ENCODE results near the gene NKX6-1.

Gene NKX6-1

DNA sequence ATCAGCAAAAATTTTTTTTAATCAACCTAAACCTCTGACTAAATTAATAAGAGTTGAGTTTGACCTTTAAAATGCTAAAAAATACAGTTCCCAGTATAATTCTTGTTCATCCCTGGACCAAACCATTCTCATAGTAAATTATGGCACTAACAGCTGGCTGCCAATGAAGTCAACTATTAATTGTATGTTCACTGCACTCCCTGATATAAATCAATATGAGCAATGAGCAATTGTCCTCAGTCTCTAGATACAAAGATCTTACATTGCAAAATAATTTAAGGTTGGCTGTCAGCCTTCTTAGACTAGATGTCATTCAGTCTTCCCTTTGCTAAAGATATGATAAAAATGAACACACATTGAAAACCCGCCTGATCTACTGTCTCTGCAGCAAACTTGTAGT lies 39.3 kb downstream of the NKX6-1 start:
- no peak overlapping the region for H3K4me3 ChIP-seq (ENCODE audit: low read length)
- no peak for DNase-seq (ENCODE audit: low read depth)
- TF ChIP-seq, protein P1, sequence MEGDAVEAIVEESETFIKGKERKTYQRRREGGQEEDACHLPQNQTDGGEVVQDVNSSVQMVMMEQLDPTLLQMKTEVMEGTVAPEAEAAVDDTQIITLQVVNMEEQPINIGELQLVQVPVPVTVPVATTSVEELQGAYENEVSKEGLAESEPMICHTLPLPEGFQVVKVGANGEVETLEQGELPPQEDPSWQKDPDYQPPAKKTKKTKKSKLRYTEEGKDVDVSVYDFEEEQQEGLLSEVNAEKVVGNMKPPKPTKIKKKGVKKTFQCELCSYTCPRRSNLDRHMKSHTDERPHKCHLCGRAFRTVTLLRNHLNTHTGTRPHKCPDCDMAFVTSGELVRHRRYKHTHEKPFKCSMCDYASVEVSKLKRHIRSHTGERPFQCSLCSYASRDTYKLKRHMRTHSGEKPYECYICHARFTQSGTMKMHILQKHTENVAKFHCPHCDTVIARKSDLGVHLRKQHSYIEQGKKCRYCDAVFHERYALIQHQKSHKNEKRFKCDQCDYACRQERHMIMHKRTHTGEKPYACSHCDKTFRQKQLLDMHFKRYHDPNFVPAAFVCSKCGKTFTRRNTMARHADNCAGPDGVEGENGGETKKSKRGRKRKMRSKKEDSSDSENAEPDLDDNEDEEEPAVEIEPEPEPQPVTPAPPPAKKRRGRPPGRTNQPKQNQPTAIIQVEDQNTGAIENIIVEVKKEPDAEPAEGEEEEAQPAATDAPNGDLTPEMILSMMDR (conservative IDR thresholded peaks at IDR 0.05; ENCODE audit: low read depth, low read length), result no peak

DNA sequence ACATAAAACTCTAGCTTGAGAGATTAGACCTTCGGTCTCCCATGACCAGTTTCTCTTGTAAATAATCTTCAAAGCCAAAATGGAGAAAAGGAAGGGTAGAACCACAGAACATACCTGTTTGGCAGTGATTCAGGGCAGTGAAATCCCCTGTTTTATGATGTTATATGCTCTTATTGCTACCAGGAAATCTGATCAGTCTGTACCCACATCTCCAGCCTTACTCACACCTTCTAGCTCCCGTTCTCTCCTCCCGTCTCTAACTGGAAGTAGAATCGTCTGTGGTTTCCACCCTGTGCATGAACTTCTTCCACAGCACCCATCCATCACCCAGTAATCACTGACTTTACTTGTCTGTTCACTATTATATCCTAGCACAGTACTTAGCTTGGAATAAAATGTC lies 42.9 kb downstream of the NKX6-1 start:
- TF ChIP-seq, protein P1 (conservative IDR thresholded peaks at IDR 0.05; ENCODE audit: low read depth, low read length), result no peak
- no peak for DNase-seq (ENCODE audit: low read depth)
- no peak overlapping the region for H3K4me3 ChIP-seq (ENCODE audit: low read length)

DNA sequence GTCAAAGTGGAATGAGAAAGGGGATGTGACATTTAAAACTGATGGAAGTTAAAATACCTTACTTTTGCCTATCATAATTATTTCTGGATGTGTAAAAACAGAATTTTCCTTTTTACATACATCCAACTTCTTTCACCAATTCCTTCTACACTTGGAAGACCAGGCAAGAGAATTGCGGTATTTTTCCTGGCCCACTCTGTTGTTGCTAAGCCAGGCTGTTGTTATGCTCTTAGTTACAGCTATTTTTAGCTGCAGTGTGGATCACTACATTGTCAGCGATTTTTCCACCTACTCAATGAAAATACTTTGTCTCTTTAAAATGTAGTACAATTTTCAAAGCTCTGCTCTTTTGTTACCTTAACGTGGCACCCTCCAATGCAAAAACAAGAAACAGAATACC lies 43.4 kb downstream of the NKX6-1 start:
- H3K4me3 ChIP-seq (ENCODE audit: low read length), result no peak overlapping the region
- no peak for DNase-seq (ENCODE audit: low read depth)
- TF ChIP-seq, protein P1 (conservative IDR thresholded peaks at IDR 0.05; ENCODE audit: low read depth, low read length), result no peak

DNA sequence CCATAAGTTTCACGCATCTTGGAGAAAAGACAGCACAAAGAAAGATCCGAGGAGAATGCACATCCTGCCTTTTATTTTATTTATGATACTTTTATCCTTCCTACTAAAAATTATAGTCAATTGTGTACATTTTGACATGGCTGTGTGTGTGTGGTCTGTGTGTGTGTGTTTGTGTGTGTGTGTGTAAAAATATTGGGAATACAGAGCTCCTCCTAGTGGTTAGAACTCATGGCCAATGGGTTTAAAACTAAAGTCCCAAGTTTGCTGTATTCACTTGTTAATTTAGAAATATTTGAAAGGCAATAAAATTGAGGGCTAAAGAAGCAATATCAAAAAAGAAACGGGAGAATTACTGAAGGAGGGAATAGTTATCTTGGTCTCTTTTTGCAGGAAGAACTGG lies 47.5 kb downstream of the NKX6-1 start:
- DNase-seq (ENCODE audit: low read depth), result no peak
- TF ChIP-seq, protein P1 (conservative IDR thresholded peaks at IDR 0.05; ENCODE audit: low read depth, low read length), result peak; percentile 69
- H3K4me3 ChIP-seq (ENCODE audit: low read length), result no peak overlapping the region

DNA sequence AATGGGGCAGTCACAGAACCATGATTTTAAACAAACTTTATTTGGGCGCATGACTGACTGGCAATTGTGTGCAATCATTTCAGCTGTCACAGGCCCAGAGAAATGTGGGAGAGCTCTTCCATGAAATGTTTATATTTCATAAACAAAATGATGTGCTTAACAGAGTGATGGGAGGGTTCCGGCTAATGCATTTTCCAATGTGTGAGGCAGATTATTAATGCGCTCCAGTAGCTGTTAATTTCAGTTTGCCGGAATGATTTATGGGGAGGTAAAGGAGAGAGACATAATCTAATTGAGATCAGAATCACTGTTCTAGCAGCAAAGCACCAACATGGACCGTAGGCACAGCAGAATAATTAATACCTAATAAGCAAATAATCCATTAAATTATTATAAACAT lies 55.6 kb downstream of the NKX6-1 start:
- no peak for DNase-seq (ENCODE audit: low read depth)
- H3K4me3 ChIP-seq (ENCODE audit: low read length), result no peak overlapping the region
- TF ChIP-seq, protein P1 (conservative IDR thresholded peaks at IDR 0.05; ENCODE audit: low read depth, low read length), result no peak

DNA sequence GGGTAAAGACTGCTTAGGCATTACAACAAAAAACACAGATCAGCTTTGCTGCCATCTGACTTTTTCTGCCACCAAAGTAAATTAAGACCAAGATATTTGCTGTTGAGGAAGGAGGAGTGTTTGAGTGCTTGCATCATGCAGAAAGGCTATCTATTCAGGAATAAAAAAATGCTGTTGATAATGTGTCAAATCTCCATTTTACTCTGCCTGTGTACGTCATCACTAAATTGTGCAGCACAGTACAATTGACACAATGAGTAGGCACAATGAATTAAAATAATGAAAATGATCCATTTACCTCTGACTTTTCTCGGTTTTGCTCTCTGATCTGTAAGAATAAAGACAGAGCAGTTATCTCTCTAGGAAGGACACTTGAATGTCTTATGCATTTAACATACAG lies 56.3 kb downstream of the NKX6-1 start:
- DNase-seq (ENCODE audit: low read depth), result no peak
- no peak overlapping the region for H3K4me3 ChIP-seq (ENCODE audit: low read length)
- TF ChIP-seq, protein P1 (conservative IDR thresholded peaks at IDR 0.05; ENCODE audit: low read depth, low read length), result no peak

Measured in retinal pigment epithelial cell (primary cell).